EL (cell line): ENCODE data around the gene TUBD1.
A peak's percentile ranks its signal among the peaks of the same experiment; 100 is the strongest.
"Not testable (repeated sequence)": the region's sequence is repeated elsewhere in the genome, so short reads cannot be mapped to it uniquely, and the experiment has no call there.

Experiments
- DNase-seq: peaks from one replicate; pipeline ENCODE4 v3.0.0-alpha.2; 2016

TUBD1 gene, protein sequence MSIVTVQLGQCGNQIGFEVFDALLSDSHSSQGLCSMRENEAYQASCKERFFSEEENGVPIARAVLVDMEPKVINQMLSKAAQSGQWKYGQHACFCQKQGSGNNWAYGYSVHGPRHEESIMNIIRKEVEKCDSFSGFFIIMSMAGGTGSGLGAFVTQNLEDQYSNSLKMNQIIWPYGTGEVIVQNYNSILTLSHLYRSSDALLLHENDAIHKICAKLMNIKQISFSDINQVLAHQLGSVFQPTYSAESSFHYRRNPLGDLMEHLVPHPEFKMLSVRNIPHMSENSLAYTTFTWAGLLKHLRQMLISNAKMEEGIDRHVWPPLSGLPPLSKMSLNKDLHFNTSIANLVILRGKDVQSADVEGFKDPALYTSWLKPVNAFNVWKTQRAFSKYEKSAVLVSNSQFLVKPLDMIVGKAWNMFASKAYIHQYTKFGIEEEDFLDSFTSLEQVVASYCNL

DNA sequence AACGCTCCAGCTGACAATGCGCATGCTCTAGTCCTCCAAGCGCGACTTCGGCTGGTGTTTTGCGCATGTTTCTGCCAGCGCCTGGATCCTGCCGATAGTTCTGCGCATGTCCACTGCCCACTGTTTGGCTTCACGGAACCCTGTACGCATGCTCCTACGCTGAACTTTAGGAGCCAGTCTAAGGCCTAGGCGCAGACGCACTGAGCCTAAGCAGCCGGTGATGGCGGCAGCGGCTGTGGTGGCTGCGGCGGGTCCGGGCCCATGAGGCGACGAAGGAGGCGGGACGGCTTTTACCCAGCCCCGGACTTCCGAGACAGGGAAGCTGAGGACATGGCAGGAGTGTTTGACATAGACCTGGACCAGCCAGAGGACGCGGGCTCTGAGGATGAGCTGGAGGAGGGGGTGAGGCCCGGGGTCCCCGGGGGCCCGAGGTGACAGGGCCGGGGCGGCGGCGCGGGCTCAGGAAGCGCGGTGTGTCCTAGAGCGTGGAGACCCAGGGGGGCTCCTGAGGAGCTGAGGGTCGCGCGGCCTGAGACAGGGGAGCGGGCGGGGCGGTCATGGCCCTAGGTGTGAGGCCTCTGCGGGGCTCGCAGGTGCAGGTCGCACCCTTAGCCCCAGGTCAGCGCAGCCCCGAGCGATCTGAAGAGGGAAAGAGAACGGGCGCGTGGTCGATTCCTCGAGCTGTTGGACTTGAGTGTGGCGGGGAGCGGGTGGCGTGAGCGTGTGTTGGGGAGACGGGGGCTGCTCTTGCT, at the start of gene TUBD1, which contains the start of gene RPS6KB1:
Gene TUBD1, minus strand, starts transcription at position 20 of the 752 bp plus-strand sequence. CDS start 1,941 bp downstream, outside the sequence.
Gene RPS6KB1, plus strand, starts transcription at position 198 of the 752 bp plus-strand sequence. Its CDS starts 64 bp downstream, at position 262.
- peak; percentile 99 for DNase-seq

DNA sequence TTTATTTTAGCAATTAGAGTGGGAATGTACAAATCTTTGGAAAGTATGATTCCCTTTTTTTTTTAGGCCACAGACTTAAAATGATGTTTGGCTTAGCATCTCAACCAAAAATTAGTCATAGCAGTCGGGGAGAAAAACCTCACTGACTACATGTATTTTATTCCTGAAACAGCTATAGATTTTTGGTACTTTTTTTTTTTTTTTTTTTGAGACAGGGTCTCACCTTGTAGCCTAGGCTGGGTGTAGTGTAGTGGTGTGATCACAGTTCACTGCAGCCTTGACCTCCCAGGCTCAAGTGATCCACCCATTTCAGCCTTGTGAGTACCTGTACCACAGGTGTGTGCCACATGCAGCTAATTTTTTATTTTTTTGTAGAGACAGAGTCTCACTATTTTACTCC, 48.4 kb upstream of the TUBD1 start:
- DNase-seq, result no peak

DNA sequence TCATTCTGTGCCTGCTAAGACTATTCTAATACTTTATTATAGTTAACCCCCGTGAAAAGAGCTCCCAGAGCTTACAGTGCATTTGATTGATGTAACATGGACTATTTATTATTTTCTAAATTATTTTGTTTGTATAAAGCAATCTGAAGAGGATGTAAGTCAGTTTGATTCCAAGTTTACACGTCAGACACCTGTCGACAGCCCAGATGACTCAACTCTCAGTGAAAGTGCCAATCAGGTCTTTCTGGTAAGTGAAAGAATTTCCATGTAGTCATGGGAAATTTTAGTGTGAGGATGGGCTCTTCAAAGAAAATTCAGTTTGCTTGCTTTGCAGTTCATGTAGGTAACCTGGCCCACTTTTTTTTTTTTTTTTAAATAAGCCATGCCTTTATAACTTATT, 48.0 kb upstream of the TUBD1 start:
- not testable (repeated sequence) for DNase-seq

DNA sequence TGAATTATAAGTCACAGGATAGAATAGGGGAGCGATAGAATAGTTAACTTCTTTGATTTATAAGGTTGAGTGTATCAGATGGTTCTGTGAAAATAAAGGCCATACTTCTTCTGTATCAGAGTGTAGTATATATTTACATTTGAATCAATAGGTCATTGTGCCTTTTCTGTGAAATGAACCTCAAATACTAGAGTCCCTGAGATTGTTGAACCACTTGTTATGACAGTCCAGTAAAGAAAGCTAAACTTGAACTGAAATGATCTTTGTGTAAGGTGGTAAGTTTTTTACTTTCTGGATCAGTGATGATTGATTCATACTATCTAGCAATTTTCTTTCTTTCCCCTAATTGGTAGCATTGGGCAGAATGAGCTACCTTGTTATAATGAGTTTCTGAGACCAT, 40.6 kb upstream of the TUBD1 start:
- DNase-seq, result not testable (repeated sequence)

DNA sequence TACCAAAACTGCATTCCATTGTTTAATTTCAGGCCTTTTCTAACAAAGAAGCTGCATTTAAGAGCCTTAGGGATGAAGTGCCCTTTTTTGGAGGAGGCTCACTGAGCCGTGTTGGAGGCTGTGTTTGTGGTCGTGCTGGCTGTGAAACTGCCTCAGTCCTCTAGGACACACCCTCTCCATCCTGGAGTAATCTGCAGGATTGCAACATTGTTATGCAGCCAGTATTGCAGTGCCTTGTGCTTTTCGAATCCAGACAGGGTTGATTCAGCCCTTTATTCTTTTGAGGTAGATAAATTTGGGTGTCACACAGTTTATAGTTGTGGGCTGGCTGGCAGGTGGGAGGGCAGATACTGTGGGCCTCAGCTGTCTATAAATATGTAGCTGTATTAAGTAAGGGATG, 38.0 kb upstream of the TUBD1 start:
- DNase-seq, result peak; percentile 31

DNA sequence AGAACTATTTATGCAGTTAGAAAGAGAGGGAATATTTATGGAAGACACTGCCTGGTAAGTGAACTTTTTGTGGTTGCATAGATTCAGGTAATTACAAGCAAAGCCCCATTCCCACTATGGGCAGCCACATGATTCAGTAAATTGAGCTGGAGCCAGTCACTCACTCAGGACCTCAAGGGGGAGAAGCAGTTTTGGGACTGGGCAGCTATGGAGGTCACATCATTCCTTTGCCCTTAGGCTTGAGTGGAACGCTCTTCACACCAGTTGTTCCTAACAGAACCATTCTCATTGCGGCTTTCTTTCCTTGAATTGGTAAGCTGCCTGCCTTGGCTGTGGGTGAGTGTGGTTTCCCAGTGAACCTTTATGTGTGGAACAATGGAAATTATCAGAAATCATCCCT, 37.4 kb upstream of the TUBD1 start:
- DNase-seq, result not testable (repeated sequence)

DNA sequence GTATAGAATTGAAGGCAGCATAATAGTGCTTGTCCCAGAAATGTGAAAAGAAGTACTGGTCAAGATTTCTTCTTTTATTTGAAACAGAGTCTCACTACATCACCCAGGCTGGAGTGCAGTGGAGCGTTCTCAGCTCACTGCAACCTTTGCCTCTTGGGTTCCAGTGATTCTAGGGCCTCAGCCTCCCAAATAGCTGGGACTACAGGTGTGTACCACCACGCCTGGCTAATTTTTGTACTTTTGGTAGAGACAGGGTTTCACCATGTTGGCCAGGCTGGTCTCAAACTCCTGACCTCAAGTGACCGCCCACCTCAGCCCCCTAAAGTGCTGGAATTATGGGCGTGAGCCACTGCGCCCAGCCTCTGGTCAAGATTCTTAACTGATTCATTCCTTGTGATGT, 27.9 kb upstream of the TUBD1 start:
- DNase-seq, result not testable (repeated sequence)

DNA sequence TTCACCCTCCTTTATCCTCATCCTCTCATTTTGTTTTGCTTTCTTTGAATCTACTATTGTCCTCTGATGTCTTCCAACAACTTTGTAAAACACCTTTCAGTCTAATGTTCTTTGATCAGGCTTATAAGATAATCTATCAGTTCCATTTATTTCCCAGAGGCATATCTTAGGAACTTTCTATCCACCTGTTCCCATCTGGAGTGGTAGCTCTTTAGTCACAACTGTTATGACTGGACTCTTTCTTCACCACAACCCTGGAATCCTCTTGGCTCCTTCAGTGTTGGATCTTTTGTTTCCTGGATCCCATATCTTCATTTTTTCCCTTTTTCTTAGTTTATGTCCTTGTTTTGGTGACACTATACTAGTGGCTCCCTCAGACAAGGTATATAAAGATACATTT, 23.7 kb upstream of the TUBD1 start:
- DNase-seq, result no peak

DNA sequence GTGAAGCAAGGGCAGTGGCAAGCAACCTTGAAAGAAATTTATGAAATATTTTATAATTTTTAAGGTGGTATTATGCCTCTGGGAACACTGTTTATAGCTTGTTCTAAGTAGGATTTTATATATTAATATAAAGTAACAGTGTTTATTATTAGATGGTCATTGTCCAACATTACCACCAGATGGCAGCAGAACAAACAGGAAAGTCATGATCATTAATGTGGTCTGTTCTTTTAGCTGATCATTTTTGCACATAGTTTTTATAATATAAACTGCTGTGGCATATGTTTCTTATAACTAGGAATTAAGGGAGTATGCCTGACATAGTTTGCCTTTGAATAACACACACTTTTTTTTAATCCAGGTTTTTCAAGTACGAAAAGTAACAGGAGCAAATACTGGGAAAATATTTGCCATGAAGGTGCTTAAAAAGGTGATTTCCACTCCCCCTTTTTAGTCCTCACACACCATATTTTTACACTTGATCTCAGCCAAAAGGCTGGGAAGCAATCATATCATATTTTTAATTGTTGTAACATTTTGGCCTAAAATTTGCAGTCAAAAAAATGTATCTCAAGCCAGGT, 21.6 kb upstream of the TUBD1 start:
- peak; percentile 44 for DNase-seq

DNA sequence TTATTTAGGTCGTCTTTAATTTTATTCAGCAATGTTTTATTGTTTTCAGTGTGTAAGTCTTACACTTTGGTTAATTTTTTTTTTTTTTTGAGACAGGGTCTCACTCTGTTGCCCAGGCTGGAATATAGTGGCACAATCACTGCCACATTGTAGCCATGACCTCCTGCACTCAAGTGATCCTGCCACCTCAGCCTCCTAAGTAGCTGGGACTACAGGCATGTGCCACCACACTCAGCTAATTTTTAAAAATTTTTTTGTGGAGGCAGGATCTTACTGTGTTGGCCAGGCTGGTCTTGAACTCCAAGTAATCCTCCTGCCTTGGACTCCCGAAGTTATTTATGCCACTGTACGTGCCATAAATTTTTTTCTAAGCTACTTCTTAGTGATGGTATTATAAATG, 14.7 kb upstream of the TUBD1 start:
- DNase-seq, result no peak

DNA sequence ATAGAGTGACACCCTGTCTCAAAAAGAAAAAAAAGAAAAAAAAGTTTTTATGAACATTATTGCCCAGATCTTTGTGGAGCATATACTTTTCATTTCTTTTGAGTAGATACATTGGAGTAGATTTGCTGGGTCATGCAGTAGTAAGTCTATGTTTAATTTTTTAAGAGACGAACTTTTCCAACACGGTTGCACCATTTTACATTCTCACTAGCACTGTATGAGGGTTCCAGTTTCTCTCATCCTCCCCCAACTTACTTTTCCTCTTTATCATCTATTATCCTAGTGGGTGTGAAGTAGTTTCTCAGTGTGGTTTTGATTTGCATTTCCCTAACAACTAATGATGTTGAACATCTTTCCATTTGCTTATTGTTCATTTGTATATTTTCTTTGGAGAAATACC, 10.7 kb upstream of the TUBD1 start:
- DNase-seq, result no peak

DNA sequence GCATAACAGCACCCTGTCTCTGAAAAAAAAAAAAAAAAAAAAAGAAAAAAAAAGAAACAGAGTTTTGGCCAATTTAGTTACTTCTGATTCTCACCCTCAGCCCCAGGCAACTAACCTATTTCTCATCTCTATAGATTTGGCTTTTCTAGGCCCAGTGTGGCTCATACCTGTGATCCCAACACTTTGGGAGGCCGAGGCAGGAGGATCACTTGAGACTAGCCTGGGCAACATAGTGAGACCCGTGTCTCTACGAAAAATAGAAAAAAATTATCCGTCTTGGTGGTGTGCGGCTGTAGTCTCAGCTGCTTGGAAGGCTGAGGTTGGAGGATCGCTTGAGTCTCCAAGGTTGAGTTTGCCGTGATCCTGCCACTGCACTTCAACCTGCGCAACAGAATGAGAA, 8.9 kb upstream of the TUBD1 start:
- no peak for DNase-seq

DNA sequence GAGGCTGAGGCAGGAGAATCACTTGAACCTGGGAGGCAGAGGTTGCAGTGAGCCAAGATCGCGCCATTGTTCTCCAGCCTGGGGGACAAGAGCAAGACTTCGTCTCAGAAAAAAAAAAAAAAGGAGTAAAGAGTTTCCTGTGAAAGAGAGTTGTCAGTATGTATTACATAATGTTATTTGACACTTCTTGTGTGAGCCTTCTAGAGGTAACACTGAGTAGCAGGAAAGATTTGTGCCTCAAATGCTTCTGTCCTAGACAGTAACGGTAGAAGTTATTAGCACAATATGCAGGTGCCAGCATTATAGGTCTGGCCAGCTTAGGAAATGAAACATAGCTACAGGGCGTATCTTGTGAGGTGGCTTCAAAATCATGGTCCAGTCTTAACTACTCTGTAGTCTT, 6.4 kb upstream of the TUBD1 start:
- DNase-seq, result no peak

DNA sequence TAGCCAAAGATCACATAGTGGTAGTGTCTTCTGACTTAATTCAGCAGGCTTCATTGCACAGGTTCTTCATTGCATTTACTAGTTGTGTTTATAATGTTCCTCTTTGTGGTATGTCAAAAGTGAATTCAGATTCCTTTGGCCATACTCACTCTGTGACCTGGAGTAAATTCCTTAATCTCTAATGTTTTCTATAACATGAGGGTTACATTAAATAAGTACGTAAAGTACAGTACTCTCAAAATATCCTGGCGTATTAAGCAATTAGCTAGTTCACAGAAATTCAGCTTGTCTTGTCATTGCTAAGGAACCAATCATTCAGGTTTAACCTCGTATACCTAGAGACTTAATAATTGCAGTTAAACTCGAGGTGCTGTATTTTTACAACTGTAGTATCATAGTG, 4.3 kb upstream of the TUBD1 start:
- DNase-seq, result peak; percentile 51

DNA sequence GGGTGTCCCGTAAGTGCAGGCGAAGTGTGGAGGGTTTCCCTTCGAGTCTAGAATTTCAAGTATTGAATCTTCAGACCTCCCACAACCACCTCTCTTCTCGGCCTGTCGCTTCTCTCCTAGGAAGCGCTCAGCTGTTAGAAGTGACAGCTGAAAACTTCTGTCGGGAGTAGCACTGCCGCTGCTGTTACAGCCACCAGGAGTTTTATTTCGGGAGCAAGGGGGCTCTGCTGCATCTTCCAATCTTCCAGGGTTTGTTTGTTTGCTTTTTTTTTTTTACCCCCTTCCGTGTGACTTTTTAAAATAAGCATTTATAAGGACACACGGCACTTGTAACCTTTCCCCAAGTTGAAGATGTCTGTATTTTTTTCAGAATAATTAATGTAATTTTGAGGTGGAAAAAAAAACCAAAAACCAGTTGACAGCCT, 945 bp upstream of the TUBD1 start:
- peak; percentile 41 for DNase-seq

DNA sequence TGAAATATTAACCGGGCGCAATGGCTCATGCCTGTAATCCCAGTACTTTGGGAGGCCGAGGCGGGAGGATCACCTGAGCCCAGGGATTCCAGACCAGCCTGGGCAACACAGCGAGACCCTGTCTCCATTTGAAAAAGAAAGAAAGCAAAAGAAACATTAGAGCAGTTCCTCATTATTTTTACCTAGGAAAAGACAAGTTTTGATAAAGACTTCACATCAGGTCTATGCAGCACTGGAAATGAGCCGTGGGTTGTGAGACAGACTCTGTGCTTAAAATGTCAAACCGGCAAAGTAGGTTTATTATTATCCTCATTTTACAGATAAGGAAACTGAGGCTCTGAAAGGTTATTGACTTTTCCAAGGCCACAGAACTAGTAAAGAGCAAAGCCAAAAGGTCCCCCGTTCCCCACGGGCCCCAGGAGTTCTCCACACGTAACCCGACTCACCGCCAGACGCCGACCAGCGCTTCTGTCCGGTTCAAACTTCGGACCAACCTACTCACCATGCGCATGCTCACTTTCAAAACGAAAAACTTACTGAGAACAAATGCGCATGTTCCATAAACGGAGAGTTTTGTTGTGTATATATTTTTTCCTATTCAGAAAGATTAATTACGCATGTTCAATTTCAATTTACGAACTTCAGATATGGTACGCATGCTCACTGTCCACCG, 356 bp downstream of the TUBD1 start:
- DNase-seq, result no peak

DNA sequence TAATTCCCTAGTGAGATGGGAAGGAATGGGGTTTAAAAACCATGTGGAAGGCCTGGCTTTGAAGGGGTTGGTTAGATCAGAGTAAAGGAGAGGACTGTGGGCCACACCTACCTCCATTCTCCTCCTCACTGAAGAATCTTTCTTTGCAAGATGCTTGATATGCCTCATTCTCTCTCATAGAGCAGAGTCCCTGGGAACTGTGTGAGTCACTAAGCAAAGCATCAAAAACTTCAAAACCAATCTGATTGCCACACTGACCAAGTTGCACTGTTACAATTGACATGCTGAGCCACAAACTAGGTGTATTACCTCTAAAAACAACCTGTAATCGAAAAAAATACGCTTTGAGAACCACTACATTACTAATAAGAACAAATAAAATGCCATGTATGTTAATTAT, 2.0 kb downstream of the TUBD1 start:
- peak; percentile 38 for DNase-seq

DNA sequence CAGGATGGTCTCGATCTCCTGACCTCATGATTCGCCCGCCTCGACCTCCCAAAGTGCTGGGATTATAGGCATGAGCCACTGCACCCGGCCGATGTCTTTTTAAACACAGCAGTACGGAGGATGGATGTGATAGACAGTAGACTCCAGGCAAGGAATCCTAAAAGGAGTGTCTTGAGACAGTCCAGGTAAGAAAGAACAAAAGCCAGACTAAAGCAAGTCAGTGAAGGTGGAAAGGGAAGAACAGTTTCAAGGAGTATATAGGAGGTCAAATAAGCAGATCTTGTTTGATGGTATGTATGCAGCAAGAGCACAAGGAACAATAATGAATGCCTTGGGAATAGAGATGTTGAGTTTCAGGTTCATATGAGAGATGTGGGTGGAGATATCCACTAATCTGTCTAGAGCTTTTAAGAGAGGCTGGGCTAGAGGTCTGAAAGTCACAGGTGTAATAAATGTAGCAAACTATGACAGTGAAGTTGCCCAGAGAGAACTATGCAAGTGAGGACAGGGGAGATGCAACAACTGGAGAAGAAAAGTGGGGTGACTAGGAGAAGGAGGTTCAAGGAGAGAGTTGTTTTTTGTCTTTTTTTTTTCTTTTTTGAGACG, 4.5 kb downstream of the TUBD1 start:
- no peak for DNase-seq

DNA sequence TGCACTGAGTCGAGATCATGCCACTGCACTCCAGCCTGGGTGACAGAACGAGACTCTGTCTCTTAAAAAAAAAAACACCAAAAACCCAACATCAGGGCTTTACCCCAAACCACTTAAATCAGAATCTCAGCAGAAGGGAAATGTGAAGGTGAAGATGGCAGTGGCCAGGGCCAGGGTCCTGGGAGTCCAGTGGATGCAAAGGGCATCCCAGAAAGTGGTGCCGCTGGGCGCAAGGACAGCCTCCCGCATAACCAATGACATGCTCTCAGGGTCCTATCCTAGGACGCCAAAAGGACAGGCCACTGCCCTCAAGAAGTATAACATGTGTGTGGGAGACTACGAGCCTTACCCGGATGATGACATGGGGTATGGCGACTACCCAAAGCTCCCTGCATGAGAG, 7.9 kb downstream of the TUBD1 start:
- no peak for DNase-seq

DNA sequence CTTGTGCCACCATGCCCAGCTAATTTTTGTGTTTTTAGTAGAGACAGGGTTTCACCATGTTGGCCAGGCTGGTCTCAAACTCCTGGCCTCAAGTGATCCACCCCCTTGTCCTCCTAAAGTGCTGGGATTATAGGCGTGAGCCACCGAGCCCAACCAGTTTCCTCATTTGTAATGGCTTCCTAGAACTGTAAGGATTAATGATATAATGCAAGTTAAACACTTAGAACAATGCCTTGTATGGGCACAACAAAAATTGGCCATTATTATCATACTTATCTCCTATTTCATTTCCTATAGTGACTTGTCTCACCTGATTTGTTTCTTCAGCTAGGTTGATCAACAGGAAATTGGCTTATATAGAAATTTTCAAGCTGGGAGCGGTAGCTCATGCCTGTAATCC, 14.1 kb downstream of the TUBD1 start:
- no peak for DNase-seq

DNA sequence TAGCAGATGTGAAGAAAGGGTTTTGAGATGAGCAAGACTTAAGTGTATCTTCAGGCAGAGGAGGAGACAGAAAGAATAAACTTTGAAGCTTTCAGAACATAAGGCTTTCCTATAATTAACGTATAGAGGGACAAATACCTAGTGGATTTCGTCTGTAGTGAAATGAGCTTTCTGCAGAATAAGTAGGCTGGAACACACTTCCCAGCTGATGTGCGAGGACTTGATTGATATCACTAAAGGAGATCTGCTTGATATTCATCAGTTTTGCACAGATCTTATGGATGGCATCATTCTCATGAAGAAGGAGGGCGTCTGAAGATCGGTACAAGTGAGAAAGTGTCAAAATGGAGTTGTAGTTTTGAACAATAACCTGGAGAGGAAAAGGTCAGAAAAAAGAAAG, 14.8 kb downstream of the TUBD1 start:
- no peak for DNase-seq

DNA sequence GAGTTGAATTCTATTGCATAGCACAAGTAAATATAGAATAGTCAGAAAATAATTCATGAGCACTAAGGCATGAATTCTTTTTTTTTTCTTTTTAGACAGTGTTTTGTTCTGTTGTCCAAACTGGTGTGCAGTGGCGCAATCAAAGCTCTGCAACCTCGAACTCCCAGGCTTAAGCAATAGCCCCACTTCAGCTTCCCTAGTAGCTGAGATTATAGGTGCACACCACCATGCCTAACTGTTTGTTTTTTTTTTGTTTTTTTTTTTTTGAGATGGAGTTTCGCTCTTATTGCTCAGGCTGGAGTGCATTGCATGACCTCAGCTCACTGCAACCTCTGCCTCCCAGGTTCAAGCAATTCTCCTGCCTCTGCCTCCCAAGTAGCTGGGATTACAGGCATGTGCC, 16.6 kb downstream of the TUBD1 start:
- no peak for DNase-seq

DNA sequence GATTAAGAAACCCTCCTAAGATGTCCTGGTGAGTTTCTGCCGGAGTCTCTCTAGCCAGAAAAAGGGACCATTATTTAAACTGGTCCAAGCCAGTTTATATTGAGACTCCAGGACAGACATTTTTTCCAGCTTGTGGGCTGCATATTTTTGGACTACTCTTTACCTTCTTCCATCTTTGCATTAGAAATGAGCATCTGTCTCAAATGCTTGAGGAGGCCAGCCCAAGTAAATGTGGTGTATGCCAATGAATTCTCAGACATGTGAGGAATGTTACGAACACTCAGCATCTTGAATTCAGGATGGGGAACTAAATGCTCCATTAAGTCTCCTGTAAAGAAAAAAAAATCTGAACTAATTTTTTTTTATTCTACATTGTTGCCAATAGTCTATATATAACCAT, 18.4 kb downstream of the TUBD1 start:
- no peak for DNase-seq
